AG04449 (cell line): ENCODE data around the gene IGSF6.
"Not testable (repeated sequence)": the region's sequence is repeated elsewhere in the genome, so short reads cannot be mapped to it uniquely, and the experiment has no call there.

Experiments
- CTCF ChIA-PET: fragments of 350-600 bp; formaldehyde crosslinking; extraction: SDS; loops from one replicate; lab custom pipeline; 2021; ENCODE audit warnings: antibody characterized with exemption; lab: Yijun Ruan, JAX
- POLR2A ChIA-PET: fragments of 400-600, 350-600 bp; formaldehyde crosslinking; extraction: SDS; loops from one replicate; lab custom pipeline; 2020; ENCODE audit warnings: antibody characterized with exemption, inconsistent platforms; lab: Yijun Ruan, JAX
- DNase-seq: peaks from one replicate; pipeline ENCODE4 v3.0.0-alpha.2; 2010; ENCODE audit warnings: low read depth, low spot score
- H3K4me3 ChIP-seq: 2 replicates; pipeline ENCODE4 v1.5.1; 2011; ENCODE audit warnings: low read depth, mild to moderate bottlenecking, control low read depth, low read length
- TF ChIP-seq, protein P1 (sequence below): IDR thresholded peaks from one replicate; pipeline ENCODE4 v1.5.1; 2011; ENCODE audit warnings: mild to moderate bottlenecking, moderate library complexity, low read length, control low read depth, inconsistent platforms; ENCODE audit not compliant: insufficient read depth; ENCODE audit errors: missing control alignments

IGSF6 gene

DNA sequence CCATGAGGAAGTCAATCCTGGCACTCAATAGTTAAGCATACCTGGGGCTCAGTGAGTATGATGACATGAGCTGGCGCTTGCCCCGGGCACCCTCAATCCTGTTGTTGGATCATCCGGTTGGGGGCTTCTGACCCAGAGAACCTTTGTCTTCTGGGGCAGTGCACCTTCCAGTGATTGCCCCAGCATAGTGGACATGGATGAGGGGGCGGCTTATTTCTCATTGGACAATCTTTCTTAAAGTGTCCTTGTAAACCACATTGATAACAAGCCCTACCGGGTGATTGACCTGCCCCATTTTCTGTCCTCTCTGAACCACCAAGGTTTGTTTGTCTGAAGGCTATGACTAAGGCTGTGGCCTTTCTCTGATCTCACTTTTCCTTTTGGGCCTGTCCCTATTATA is 18.2 kb downstream of the IGSF6 start:
- TF ChIP-seq, protein P1, sequence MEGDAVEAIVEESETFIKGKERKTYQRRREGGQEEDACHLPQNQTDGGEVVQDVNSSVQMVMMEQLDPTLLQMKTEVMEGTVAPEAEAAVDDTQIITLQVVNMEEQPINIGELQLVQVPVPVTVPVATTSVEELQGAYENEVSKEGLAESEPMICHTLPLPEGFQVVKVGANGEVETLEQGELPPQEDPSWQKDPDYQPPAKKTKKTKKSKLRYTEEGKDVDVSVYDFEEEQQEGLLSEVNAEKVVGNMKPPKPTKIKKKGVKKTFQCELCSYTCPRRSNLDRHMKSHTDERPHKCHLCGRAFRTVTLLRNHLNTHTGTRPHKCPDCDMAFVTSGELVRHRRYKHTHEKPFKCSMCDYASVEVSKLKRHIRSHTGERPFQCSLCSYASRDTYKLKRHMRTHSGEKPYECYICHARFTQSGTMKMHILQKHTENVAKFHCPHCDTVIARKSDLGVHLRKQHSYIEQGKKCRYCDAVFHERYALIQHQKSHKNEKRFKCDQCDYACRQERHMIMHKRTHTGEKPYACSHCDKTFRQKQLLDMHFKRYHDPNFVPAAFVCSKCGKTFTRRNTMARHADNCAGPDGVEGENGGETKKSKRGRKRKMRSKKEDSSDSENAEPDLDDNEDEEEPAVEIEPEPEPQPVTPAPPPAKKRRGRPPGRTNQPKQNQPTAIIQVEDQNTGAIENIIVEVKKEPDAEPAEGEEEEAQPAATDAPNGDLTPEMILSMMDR: no peak
- CTCF ChIA-PET: interaction anchor here (0.7 to 1.5 kb wide), 6 partner anchors 12 to 53 kb away, joined by 3 to 4 read pairs (median 3); partner anchors contain the start of gene IGSF6

DNA sequence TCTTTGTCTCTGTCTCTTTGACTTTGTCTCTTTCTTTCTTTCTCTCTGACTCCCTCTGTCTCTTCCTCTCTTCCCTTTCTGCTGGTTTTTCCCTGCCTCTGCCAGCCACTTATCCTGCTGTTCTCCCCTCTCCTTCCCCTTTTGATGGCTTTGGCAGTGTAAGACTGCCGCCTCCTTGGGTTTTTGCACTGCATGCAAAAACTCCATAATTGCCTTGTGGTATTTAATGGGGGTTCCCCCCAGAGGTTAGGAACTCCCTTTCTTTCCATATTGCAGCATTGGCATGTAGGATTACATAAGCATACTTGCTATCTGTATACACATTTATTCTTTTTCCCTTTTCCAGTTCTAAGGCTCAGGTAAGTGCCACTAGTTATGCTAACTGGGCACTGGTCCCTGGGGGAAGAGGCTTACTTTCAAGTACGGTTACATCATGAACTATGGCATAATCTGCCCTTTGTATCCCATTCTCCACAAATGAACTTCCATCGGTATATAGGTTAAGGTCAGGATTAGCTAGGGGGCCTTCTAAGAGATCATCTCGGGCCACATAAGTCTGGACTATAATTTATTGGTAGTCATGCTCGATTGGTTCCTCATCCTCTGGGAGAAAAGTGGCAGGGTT is 20.3 kb downstream of the IGSF6 start:
- POLR2A ChIA-PET, H3K4me3 ChIP-seq, DNase-seq, CTCF ChIA-PET: not testable (repeated sequence)

More for the DNA sequence above, 18.2 kb downstream of the IGSF6 start:
- POLR2A ChIA-PET: no interaction called here
- DNase-seq: no peak
- H3K4me3 ChIP-seq: no peak overlapping the region

DNA sequence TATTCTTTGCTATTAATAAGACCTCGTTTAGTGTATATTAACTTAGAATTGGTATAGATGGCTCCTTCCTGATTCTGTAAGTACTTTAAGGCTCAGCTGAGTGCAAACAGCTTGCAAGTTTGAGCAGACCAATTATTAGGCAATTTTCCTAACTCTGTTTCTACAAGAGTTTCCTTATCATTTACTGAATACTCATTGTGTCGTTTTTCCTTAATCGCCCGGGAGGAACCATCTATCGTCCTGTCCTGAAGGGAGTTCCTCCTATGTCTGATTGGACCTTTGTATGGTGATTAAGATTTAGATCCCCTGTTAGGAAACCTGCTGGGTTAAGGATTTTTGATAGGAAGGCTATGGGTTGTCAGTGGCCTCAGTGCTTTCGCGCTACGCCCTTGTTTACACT is 21.0 kb downstream of the IGSF6 start:
- POLR2A ChIA-PET, DNase-seq, H3K4me3 ChIP-seq: not testable (repeated sequence)
- CTCF ChIA-PET: interaction anchor here (1.1 to 2.5 kb wide), 2 partner anchors 11 to 26 kb away, joined by 4 to 13 read pairs; no protein-coding TSS in a partner anchor

DNA sequence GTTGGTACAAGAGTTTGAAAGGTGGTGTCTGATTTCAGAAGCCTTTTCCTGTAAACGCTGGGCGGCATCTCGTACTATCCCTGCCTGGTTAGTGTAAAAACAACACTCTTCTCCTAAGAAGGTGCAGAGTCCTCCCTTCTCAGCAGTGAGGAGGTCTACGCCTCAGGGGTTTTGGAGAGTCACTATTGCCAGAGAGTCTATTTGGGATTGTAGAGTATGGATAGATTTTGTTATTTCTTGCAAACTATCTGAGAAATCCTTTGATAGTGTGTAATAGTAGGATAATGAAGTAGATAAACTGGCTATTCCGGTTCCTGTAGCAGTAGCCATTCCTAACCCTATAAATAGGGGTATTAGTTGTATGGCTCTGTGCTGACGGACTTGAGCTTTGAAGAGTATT is 21.5 kb downstream of the IGSF6 start:
- DNase-seq, POLR2A ChIA-PET, H3K4me3 ChIP-seq: not testable (repeated sequence)
- CTCF ChIA-PET: interaction anchor here (1.1 to 2.5 kb wide), 2 partner anchors 11 to 26 kb away, joined by 4 to 13 read pairs; no protein-coding TSS in a partner anchor

DNA sequence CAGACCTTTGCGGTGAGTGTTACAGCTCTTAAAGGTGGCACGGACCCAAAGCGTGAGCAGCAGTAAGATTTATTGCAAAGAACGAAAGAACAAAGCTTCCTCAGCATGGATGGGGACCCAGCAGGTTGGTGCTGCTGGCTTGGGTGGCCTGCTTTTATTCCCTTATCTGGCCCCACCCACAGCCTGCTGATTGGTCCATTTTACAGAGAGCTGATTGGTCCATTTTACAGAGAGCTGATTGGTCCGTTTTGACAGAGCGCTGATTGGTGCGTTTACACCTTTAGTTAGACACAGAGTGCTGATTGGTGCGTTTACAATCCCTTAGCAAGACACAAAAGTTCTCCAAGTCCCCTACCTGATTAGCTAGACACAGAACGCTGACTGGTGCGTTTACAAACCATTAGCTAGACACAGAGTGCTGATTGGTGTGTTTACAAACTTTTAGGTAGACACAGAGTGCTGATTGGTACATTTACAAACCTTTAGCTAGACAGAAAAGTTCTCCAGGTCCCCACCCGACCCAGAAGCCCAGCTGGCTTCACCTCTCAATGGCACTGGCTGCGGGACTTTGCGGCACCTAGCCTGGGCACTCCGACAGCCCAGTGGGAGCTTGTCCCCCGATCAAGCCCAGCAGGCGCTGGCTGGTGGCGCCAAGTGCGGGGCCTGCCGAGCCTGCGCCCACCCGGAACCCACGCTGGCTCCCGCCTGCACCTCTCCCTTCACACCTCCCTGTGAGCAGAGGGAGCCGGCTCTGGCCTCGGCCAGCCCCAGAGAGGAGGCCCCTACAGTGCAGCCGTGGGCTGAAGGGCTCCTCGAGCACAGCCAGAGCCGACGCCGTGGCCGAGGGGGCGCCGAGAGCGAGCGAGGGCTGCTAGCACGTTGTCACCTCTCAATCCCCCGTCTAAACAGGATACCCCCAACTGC is 22.5 kb downstream of the IGSF6 start:
- CTCF ChIA-PET: interaction anchor here (1.0 to 2.5 kb wide), 6 partner anchors 9 to 27 kb away, joined by 4 to 13 read pairs (median 5); no protein-coding TSS in a partner anchor
- DNase-seq, H3K4me3 ChIP-seq, POLR2A ChIA-PET: not testable (repeated sequence)

DNA sequence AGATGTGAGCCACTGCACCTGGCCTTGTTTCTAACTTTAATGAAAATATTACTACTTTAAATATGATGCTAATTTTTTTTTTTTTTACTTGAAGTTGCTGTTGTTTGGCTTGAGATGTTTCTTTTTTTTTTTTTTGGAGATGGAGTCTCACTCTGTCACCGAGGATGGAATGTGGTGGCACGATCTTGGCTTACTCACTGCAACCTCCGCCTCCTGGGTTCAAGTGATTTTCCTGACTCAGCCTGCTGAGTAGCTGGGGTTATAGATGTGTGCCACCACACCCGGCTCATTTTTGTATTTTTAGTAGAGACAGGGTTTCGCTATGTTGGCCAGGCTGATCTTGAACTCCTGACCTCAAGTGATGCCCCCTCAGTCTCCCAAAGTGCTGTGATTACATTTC is 23.6 kb downstream of the IGSF6 start:
- CTCF ChIA-PET: interaction anchor here (0.7 to 1.8 kb wide), 5 partner anchors 10 to 28 kb away, joined by 4 to 11 read pairs (median 5); no protein-coding TSS in a partner anchor
- H3K4me3 ChIP-seq: no peak overlapping the region
- POLR2A ChIA-PET: interaction anchor here (0.7 kb wide), 1 partner anchor 23 kb away, joined by 7 read pairs; no protein-coding TSS in a partner anchor
- TF ChIP-seq, protein P1: no peak
- DNase-seq: no peak

DNA sequence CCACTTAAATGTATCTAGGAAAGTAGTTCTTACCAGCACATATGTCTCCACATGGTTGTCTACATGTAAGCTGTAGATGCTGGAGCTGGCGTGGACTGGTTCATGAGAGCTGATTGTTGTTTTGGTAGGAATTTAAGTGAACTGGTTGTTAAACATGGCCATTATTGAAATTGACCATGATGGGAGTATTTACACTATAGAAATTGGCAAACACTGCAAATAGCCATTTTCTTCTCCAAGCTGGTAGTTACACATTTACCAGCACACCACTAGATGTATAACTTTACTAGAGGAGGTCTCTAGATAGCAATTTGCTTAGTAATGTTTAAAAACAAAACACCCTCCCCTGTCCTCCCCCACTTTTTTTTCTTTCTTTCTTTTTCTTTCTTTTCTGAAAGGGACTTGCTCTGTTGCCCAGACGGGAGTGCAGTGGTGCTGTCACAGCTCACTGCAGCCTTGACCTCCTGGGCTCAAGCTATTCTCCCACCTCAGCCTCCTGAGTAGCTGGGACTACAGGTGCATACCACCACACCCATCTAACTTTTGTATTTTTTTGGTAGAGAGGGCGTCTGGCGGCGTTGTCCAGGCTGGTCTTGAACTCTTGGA is 24.2 kb downstream of the IGSF6 start:
- no peak for DNase-seq
- POLR2A ChIA-PET: no interaction called here
- no peak overlapping the region for H3K4me3 ChIP-seq
- CTCF ChIA-PET: interaction anchor here (0.7 to 1.3 kb wide), 3 partner anchors 13 to 29 kb away, joined by 4 to 5 read pairs (median 4); no protein-coding TSS in a partner anchor
- TF ChIP-seq, protein P1: no peak
